ENCODE results near the gene MVB12A. TPM values are rescaled to one million over a fixed set of nuclear protein-coding genes. Genes with fewer than 3 reads are reported as not detected.

MVB12A gene
- total and polyA plus RNA-seq, 2 experiments from 2014 or later: 130 to 148 TPM

GRCh38 chr19:17471410-17472125 lies 51.7 kb downstream of the MVB12A start:
- no peak for DNase-seq (ENCODE audit: low read depth in 1 of 2, low spot score in 1 of 2)
- H3K27me3 ChIP-seq: no peaks in the 10 kb centered on the region
- no peak for TF ChIP-seq CTCF (IDR thresholded peaks at IDR 0.05; ENCODE audit: low read depth, low read length)
- H3K4me1 ChIP-seq (ENCODE audit: low read depth): peaks cover 14% of the 10 kb centered on the region
- no peaks in the 10 kb centered on the region for H3K36me3 ChIP-seq
- H3K9me3 ChIP-seq (ENCODE audit: low read depth): no peaks in the 10 kb centered on the region
- no peak overlapping the region for H3K27ac ChIP-seq
- peak overlapping the region; percentile 74 for H3K4me3 ChIP-seq

- H3K27me3 ChIP-seq: no peaks in the 10 kb centered on the region
- no peaks in the 10 kb centered on the region for H3K9me3 ChIP-seq (ENCODE audit: low read depth)
- H3K4me1 ChIP-seq (ENCODE audit: low read depth): peaks cover 14% of the 10 kb centered on the region
- H3K4me3 ChIP-seq: no peak overlapping the region
- peak in 1 of 2 donors; percentile 82 for DNase-seq (ENCODE audit: low read depth in 1 of 2, low spot score in 1 of 2)
- TF ChIP-seq CTCF (IDR thresholded peaks at IDR 0.05; ENCODE audit: low read depth, low read length): no peak
- no peak overlapping the region for H3K27ac ChIP-seq
- no peaks in the 10 kb centered on the region for H3K36me3 ChIP-seq
Measured at GRCh38 chr19:17473041-17473440, 53.2 kb downstream of the MVB12A start.

Other genes starting within 250 kb of the MVB12A start
- gene USE1, start 204.7 kb upstream of the MVB12A start, total RNA-seq: 24.3 and 38.1 TPM in 2 replicates
- 28.5 and 47.8 TPM in 2 replicates for gene USE1, start 204.7 kb upstream of the MVB12A start, polyA plus RNA-seq
- gene OCEL1, start 193.8 kb upstream of the MVB12A start, total RNA-seq: 9.3 and 14.5 TPM in 2 replicates
- gene OCEL1, start 193.8 kb upstream of the MVB12A start, polyA plus RNA-seq: 31.3 and 42.5 TPM in 2 replicates
- 147 and 173 TPM in 2 replicates for gene NR2F6, start 174.1 kb upstream of the MVB12A start, total RNA-seq
- 124 and 141 TPM in 2 replicates for gene NR2F6, start 174.1 kb upstream of the MVB12A start, polyA plus RNA-seq
- gene USHBP1, start 155.3 kb upstream of the MVB12A start, total RNA-seq: 0.07 and 0.39 TPM in 2 replicates
- gene USHBP1, start 155.3 kb upstream of the MVB12A start, polyA plus RNA-seq: 0.56 and 2.2 TPM in 2 replicates
- gene BABAM1, start 152.6 kb upstream of the MVB12A start, total RNA-seq: 115 and 141 TPM in 2 replicates
- gene BABAM1, start 152.6 kb upstream of the MVB12A start, polyA plus RNA-seq: 136 and 140 TPM in 2 replicates
- 1.9 and 5.7 TPM in 2 replicates for gene ANKLE1, start 138.1 kb upstream of the MVB12A start, total RNA-seq
- gene ANKLE1, start 138.1 kb upstream of the MVB12A start, polyA plus RNA-seq: 1.1 and 3.3 TPM in 2 replicates
- 41.6 and 50.6 TPM in 2 replicates for gene ABHD8, start 116.6 kb upstream of the MVB12A start, total RNA-seq
- gene ABHD8, start 116.6 kb upstream of the MVB12A start, polyA plus RNA-seq: 38.1 and 46.8 TPM in 2 replicates
- gene MRPL34, start 114.2 kb upstream of the MVB12A start, total RNA-seq: 274 and 304 TPM in 2 replicates
- 172 and 184 TPM in 2 replicates for gene MRPL34, start 114.2 kb upstream of the MVB12A start, polyA plus RNA-seq
- gene DDA1, start 110.5 kb upstream of the MVB12A start, total RNA-seq: 45.4 and 47.6 TPM in 2 replicates
- 53.3 and 55.2 TPM in 2 replicates for gene DDA1, start 110.5 kb upstream of the MVB12A start, polyA plus RNA-seq
- gene ANO8, start 85.2 kb upstream of the MVB12A start, total RNA-seq: 14.4 and 21.1 TPM in 2 replicates
- 2.8 and 3.6 TPM in 2 replicates for gene ANO8, start 85.2 kb upstream of the MVB12A start, polyA plus RNA-seq
- gene GTPBP3, start 82.5 kb upstream of the MVB12A start, total RNA-seq: 78.6 and 95.6 TPM in 2 replicates
- 34.9 and 53.4 TPM in 2 replicates for gene GTPBP3, start 82.5 kb upstream of the MVB12A start, polyA plus RNA-seq
- 2.1 and 4.3 TPM in 2 replicates for gene PLVAP, start 42.7 kb upstream of the MVB12A start, total RNA-seq
- gene PLVAP, start 42.7 kb upstream of the MVB12A start, polyA plus RNA-seq: 4.2 and 6.1 TPM in 2 replicates
- gene CCDC194, start 25.9 kb upstream of the MVB12A start, total RNA-seq: 1.4 and 2.2 TPM in 2 replicates
- gene CCDC194, start 25.9 kb upstream of the MVB12A start, polyA plus RNA-seq: 2.3 and 3.0 TPM in 2 replicates
- gene BST2, start 14.4 kb upstream of the MVB12A start, total RNA-seq: 69.3 and 166 TPM in 2 replicates
- 91.8 and 184 TPM in 2 replicates for gene BST2, start 14.4 kb upstream of the MVB12A start, polyA plus RNA-seq
- gene TMEM221, start 28.6 kb downstream of the MVB12A start, total RNA-seq: 3.2 and 3.3 TPM in 2 replicates
- gene TMEM221, start 28.6 kb downstream of the MVB12A start, polyA plus RNA-seq: 5.7 and 6.0 TPM in 2 replicates
- not detected in 2 replicates for gene NXNL1, start 40.9 kb downstream of the MVB12A start, total RNA-seq
- gene NXNL1, start 40.9 kb downstream of the MVB12A start, polyA plus RNA-seq: 0.16 TPM in 1 of 2 replicates, not detected in the other
- gene SLC27A1, start 50.5 kb downstream of the MVB12A start, total RNA-seq: 28.5 and 40.4 TPM in 2 replicates
- gene SLC27A1, start 50.5 kb downstream of the MVB12A start, polyA plus RNA-seq: 30.1 and 31.8 TPM in 2 replicates
- gene PGLS, start 91.6 kb downstream of the MVB12A start, total RNA-seq: 150 and 177 TPM in 2 replicates
- 116 and 118 TPM in 2 replicates for gene PGLS, start 91.6 kb downstream of the MVB12A start, polyA plus RNA-seq
- 62.9 and 93.5 TPM in 2 replicates for gene COLGALT1, start 135.6 kb downstream of the MVB12A start, total RNA-seq
- gene COLGALT1, start 135.6 kb downstream of the MVB12A start, polyA plus RNA-seq: 41.1 and 60.9 TPM in 2 replicates

Data from cardiac muscle cell (in vitro differentiated cells and primary cell).